HepG2 (cell line): ENCODE measurements around the gene BFSP1. TPM values are rescaled to one million over a fixed set of nuclear protein-coding genes. Genes with fewer than 3 reads are reported as not detected.

Source experiments
- CREM ChIP-seq, 2 experiments: sonication (generic) in 1 of 2; formaldehyde crosslinking in 1 of 2; IDR thresholded peaks; 2 replicates each; pipeline versions ENCODE4 v1.4.0 to v1.6.1; 2016 to 2020; ENCODE audit warnings: antibody characterized with exemption in 1 of 2, mild to moderate bottlenecking in 1 of 2, missing genetic modification reagents in 1 of 2
- E2F5 ChIP-seq: sonication (generic); formaldehyde crosslinking; conservative IDR thresholded peaks from 2 replicates; pipeline ENCODE4 v1.4.0; 2020; ENCODE audit warnings: missing genetic modification reagents
- FOXP1 ChIP-seq, 2 experiments: fragments of 450-650 bp in 1 of 2; IDR thresholded peaks; 2 replicates each; pipeline ENCODE4 v1.6.1; 2017 to 2018; ENCODE audit warnings: antibody characterized with exemption in 1 of 2
- HCFC1 ChIP-seq: fragments of 150-350 bp; IDR thresholded peaks from 2 replicates; pipeline ENCODE4 v1.6.1; 2014; ENCODE audit warnings: low read depth, low read length
- KLF15 ChIP-seq: sonication (generic); formaldehyde crosslinking; IDR thresholded peaks from 2 replicates; pipeline ENCODE4 v1.8.1; 2023; ENCODE audit warnings: borderline replicate concordance, mild to moderate bottlenecking, inconsistent platforms, missing genetic modification reagents, mixed read lengths
- LCORL ChIP-seq, 2 experiments: fragments of 450-650 bp in 1 of 2; sonication (generic) in 1 of 2; formaldehyde crosslinking in 1 of 2; IDR thresholded peaks; 2 replicates each; pipeline versions ENCODE4 v1.5.0 to v1.6.1; 2017 to 2020; ENCODE audit warnings: antibody characterized with exemption in 1 of 2, missing genetic modification reagents in 1 of 2
- MAF1 ChIP-seq: sonication (generic); formaldehyde crosslinking; IDR thresholded peaks from 2 replicates; pipeline ENCODE4 v1.5.0; 2020; ENCODE audit warnings: missing genetic modification reagents, borderline replicate concordance
- MAZ ChIP-seq, 2 experiments: sonication (generic) in 1 of 2; formaldehyde crosslinking in 1 of 2; IDR thresholded peaks; 2 replicates each; pipeline versions ENCODE4 v1.5.0 to v1.6.1; 2012 to 2020; ENCODE audit warnings: low read depth in 2 of 2, mild to moderate bottlenecking in 2 of 2, borderline replicate concordance in 1 of 2, improper control_type of control experiment in 1 of 2, low read length in 1 of 2, missing genetic modification reagents in 1 of 2, moderate library complexity in 1 of 2
- MXD3 ChIP-seq: IDR thresholded peaks from 2 replicates; pipeline ENCODE4 v1.6.1; 2016; ENCODE audit warnings: mild to moderate bottlenecking, missing biosample characterization, missing genetic modification reagents
- NAIF1 ChIP-seq: sonication (generic); formaldehyde crosslinking; IDR thresholded peaks from 2 replicates; pipeline ENCODE4 v1.5.0; 2020; ENCODE audit warnings: mild to moderate bottlenecking, missing genetic modification reagents, borderline replicate concordance
- NKX3-1 ChIP-seq: sonication (generic); formaldehyde crosslinking; IDR thresholded peaks from 2 replicates; pipeline ENCODE4 v1.5.0; 2020; ENCODE audit warnings: missing genetic modification reagents
- PAWR ChIP-seq: sonication (generic); formaldehyde crosslinking; IDR thresholded peaks from 2 replicates; pipeline ENCODE4 v1.4.0; 2020; ENCODE audit warnings: missing genetic modification reagents, mild to moderate bottlenecking, borderline replicate concordance
- POLR2G ChIP-seq: fragments of 200-400 bp; formaldehyde crosslinking; IDR thresholded peaks from 2 replicates; pipeline ENCODE4 v1.6.1; 2018; ENCODE audit warnings: mild to moderate bottlenecking, low read depth, low read length, moderate library complexity
- SALL2 ChIP-seq: sonication (generic); formaldehyde crosslinking; IDR thresholded peaks from 2 replicates; pipeline ENCODE4 v1.8.1; 2023; ENCODE audit warnings: mild to moderate bottlenecking, missing genetic modification reagents, inconsistent platforms
- SAP130 ChIP-seq: IDR thresholded peaks from 2 replicates; pipeline ENCODE4 v1.6.1; 2016; ENCODE audit warnings: low read depth
- SIN3A ChIP-seq: IDR thresholded peaks from 2 replicates; pipeline ENCODE4 v1.6.1; 2011; ENCODE audit warnings: low read depth, mild to moderate bottlenecking, control low read depth, low read length, borderline replicate concordance
- SKI ChIP-seq: fragments of 450-650 bp; IDR thresholded peaks from one replicate; pipeline ENCODE4 v1.6.1; 2018; ENCODE audit warnings: mild to moderate bottlenecking; ENCODE audit not compliant: partially characterized antibody
- ZBTB49 ChIP-seq: sonication (generic); formaldehyde crosslinking; IDR thresholded peaks from 2 replicates; pipeline ENCODE4 v1.4.0; 2020; ENCODE audit warnings: missing genetic modification reagents, borderline replicate concordance
- ZNF12 ChIP-seq: sonication (generic); formaldehyde crosslinking; IDR thresholded peaks from 2 replicates; pipeline ENCODE4 v1.5.0; 2020; ENCODE audit warnings: missing genetic modification reagents
- ZNF331 ChIP-seq: sonication (generic); formaldehyde crosslinking; IDR thresholded peaks from 2 replicates; pipeline ENCODE4 v1.4.0; 2020; ENCODE audit warnings: missing genetic modification reagents
- ZNF543 ChIP-seq: sonication (generic); formaldehyde crosslinking; IDR thresholded peaks from 2 replicates; pipeline ENCODE4 v1.4.0; 2020; ENCODE audit warnings: mild to moderate bottlenecking, missing genetic modification reagents
- ZNF639 ChIP-seq: conservative IDR thresholded peaks from 2 replicates; pipeline ENCODE4 v1.6.1; 2018; ENCODE audit warnings: missing genetic modification reagents
- ZNF691 ChIP-seq: sonication (generic); formaldehyde crosslinking; IDR thresholded peaks from 2 replicates; pipeline ENCODE4 v1.4.0; 2020; ENCODE audit warnings: missing genetic modification reagents, low read depth, mild to moderate bottlenecking, borderline replicate concordance
- polyA plus RNA-seq, 8 experiments: library from polyadenylated mRNA; depleted of rRNA in 3 of 8; stranded (reverse) in 7 of 8; unstranded in 1 of 8; fragments of >200 nt; fragmentation: Illumina TruSeq in 4 of 8; extraction: Trizol in 4 of 8; gene quantifications; 2 replicates each; pipeline versions ENCODE4 v1.2.1 to v1.2.3, GENCODE V29; 2011 to 2016; ENCODE audit warnings: low read depth in 4 of 8, missing spikeins in 1 of 8, mixed read lengths in 1 of 8; ENCODE audit not compliant: insufficient read depth in 1 of 8
- total RNA-seq, 5 experiments: library from RNA; depleted of rRNA; stranded (reverse); fragments of >200 nt; fragmentation: Illumina TruSeq; extraction: Trizol; gene quantifications; 2 replicates each; pipeline ENCODE4 v1.2.3, GENCODE V29; 2016; ENCODE audit warnings: low read depth in 1 of 5

The BFSP1 gene
- total and polyA plus RNA-seq, 2 of the 13 experiments (the other 11 are each of a cell fraction or from before 2014, with no cell fraction given): 0.22 to 0.26 TPM

GRCh38 chr20:17568972-17569521, 37.9 kb upstream of the BFSP1 start (continued):
- TF ChIP-seq ZNF691 (CRISPR knock-in tag) (peak; percentile 96), HCFC1 (no peak), SKI (peak; percentile 60), LCORL (IDR thresholded peaks at IDR 0.05) (0 out of 2 replicates have a peak, but pooled peaks have one; percentile 13), LCORL (CRISPR knock-in tag; IDR thresholded peaks at IDR 0.05) (peak; percentile 93), ZNF12 (peak; percentile 21; the same call in 1 of the 2 replicates), ZNF639 (CRISPR knock-in tag) (peak; percentile 72; the same call in 1 of the 2 replicates), MAF1 (CRISPR knock-in tag) (no peak), MAZ (IDR thresholded peaks at IDR 0.05; ENCODE audit: borderline replicate concordance, low read depth, low read length) (peak; percentile 54; the same call in 1 of the 2 replicates), MAZ (CRISPR knock-in tag; IDR thresholded peaks at IDR 0.05; ENCODE audit: low read depth) (no peak), ZNF543 (CRISPR knock-in tag) (peak; percentile 64; the same call in 1 of the 2 replicates), SIN3A (peak; percentile 54; the same call in 1 of the 2 replicates), NAIF1 (CRISPR knock-in tag) (peak; percentile 52), NKX3-1 (CRISPR knock-in tag) (peak; percentile 34; the same call in 1 of the 2 replicates), ZBTB49 (CRISPR knock-in tag) (0 out of 2 replicates have a peak, but pooled peaks have one; percentile 19), FOXP1 (IDR thresholded peaks at IDR 0.05) (no peak), FOXP1 (CRISPR knock-in tag; IDR thresholded peaks at IDR 0.05) (peak; percentile 32; the same call in 1 of the 2 replicates), SAP130 (CRISPR knock-in tag) (peak; percentile 81), KLF15 (CRISPR knock-in tag) (0 out of 2 replicates have a peak, but pooled peaks have one; percentile 26), PAWR (CRISPR knock-in tag) (no peak), POLR2G (peak; percentile 67), CREM (IDR thresholded peaks at IDR 0.05) (0 out of 2 replicates have a peak, but pooled peaks have one; percentile 22), CREM (CRISPR knock-in tag; IDR thresholded peaks at IDR 0.05) (no peak), SALL2 (peak; percentile 34; the same call in 1 of the 2 replicates), ZNF331 (CRISPR knock-in tag) (peak; percentile 52; the same call in 1 of the 2 replicates), MXD3 (CRISPR knock-in tag) (peak; percentile 46; the same call in 1 of the 2 replicates), E2F5 (CRISPR knock-in tag) (peak; percentile 56; the same call in 1 of the 2 replicates)
